SK-N-SH (cell line): Measurements from ENCODE around the gene GOLGB1. TPM values are rescaled to one million over a fixed set of nuclear protein-coding genes. Genes with fewer than 3 reads are reported as not detected.

Experiments used
- CTCF ChIA-PET: fragments of 300-600, 350-600 bp; formaldehyde crosslinking; extraction: SDS; loops from one replicate; lab custom pipeline; 2021; lab: Yijun Ruan, JAX
- POLR2A ChIA-PET: fragments of 350-600 bp; sonication (Branson Sonifier 250); formaldehyde crosslinking; extraction: SDS; loops from one replicate; lab custom pipeline; 2020; ENCODE audit warnings: antibody characterized with exemption, inconsistent platforms; lab: Yijun Ruan, JAX
- DNase-seq: peaks from one replicate; pipeline ENCODE4 v3.0.0; 2012
- H2AFZ ChIP-seq: fragments of 200-600 bp; sonication (generic); 2 replicates; pipeline ENCODE4 v1.8.1; 2016; ENCODE audit warnings: antibody characterized with exemption, mild to moderate bottlenecking, low read depth
- H3F3A ChIP-seq: fragments of 200-600 bp; sonication (generic); replicated peaks from 2 replicates; pipeline ENCODE3; 2016; ENCODE audit warnings: antibody characterized with exemption, mild to moderate bottlenecking; ENCODE audit not compliant: insufficient read depth
- H3K27ac ChIP-seq, 2 experiments: fragments of 200-500 bp in 1 of 2; fragments of 200-600 bp in 1 of 2; sonication (Bioruptor generic) in 1 of 2; sonication (generic), shearing (Covaris generic) in 1 of 2; 2 replicates each; pipeline versions ENCODE4 v1.5.1 to v1.6.1; 2014 to 2016; ENCODE audit warnings: low read depth in 2 of 2, inconsistent platforms in 1 of 2, low read length in 1 of 2, mild to moderate bottlenecking in 1 of 2, mixed read lengths in 1 of 2
- H3K27me3 ChIP-seq: fragments of 200-600 bp; sonication (generic), shearing (Covaris generic); 2 replicates; pipeline ENCODE4 v1.6.1; 2016; ENCODE audit warnings: mixed run types; ENCODE audit not compliant: insufficient read depth
- H3K36me3 ChIP-seq, 2 experiments: fragments of 200-500 bp in 1 of 2; fragments of 200-600 bp in 1 of 2; sonication (Bioruptor generic) in 1 of 2; sonication (generic) in 1 of 2; replicated peaks in 1 of 2; 2 replicates each; pipeline versions ENCODE3 to v1.5.1; 2014 to 2016; ENCODE audit warnings: low read length in 1 of 2, mild to moderate bottlenecking in 1 of 2; ENCODE audit not compliant: insufficient read depth in 2 of 2, control insufficient read depth in 1 of 2
- H3K4me1 ChIP-seq, 2 experiments: fragments of 200-500 bp in 1 of 2; fragments of 200-600 bp in 1 of 2; sonication (Bioruptor generic) in 1 of 2; sonication (generic), shearing (Covaris generic) in 1 of 2; 2 replicates each; pipeline versions ENCODE4 v1.5.1 to v1.6.1; 2014 to 2016; ENCODE audit warnings: low read depth in 1 of 2, low read length in 1 of 2, mixed run types in 1 of 2; ENCODE audit not compliant: insufficient read depth in 2 of 2, control insufficient read depth in 1 of 2
- H3K4me2 ChIP-seq: fragments of 200-600 bp; sonication (generic), shearing (Covaris generic); 2 replicates; pipeline ENCODE4 v1.6.1; 2017; ENCODE audit warnings: mixed run types
- H3K4me3 ChIP-seq, 2 experiments: fragments of 200-500 bp in 1 of 2; fragments of 200-600 bp in 1 of 2; sonication (Bioruptor generic) in 1 of 2; sonication (generic), shearing (Covaris generic) in 1 of 2; 2 replicates each; pipeline versions ENCODE4 v1.5.1 to v1.8.1; 2014 to 2016; ENCODE audit warnings: low read depth in 2 of 2, inconsistent platforms in 1 of 2, low read length in 1 of 2, mild to moderate bottlenecking in 1 of 2, mixed read lengths in 1 of 2, moderate library complexity in 1 of 2
- H3K79me2 ChIP-seq: fragments of 200-600 bp; sonication (generic); 2 replicates; pipeline ENCODE4 v1.8.1; 2017; ENCODE audit warnings: mild to moderate bottlenecking; ENCODE audit not compliant: insufficient read depth
- H3K9ac ChIP-seq: fragments of 200-600 bp; sonication (generic); 2 replicates; pipeline ENCODE4 v1.6.1; 2017; ENCODE audit warnings: mixed run types
- H3K9me2 ChIP-seq: fragments of 200-600 bp; sonication (generic); 2 replicates; pipeline ENCODE4 v1.6.1; 2017; ENCODE audit warnings: mixed run types
- H3K9me3 ChIP-seq: fragments of 200-600 bp; sonication (generic); 2 replicates; pipeline ENCODE4 v1.6.1; 2017; ENCODE audit warnings: mixed run types, mild to moderate bottlenecking, moderate library complexity
- H4K20me1 ChIP-seq: fragments of 200-600 bp; sonication (generic); 2 replicates; pipeline ENCODE4 v1.6.1; 2017; ENCODE audit warnings: mild to moderate bottlenecking, mixed run types; ENCODE audit not compliant: insufficient read depth
- ELF1 ChIP-seq: IDR thresholded peaks from 2 replicates; pipeline ENCODE4 v1.4.0; 2012
- FOXJ3 ChIP-seq: sonication (generic); formaldehyde crosslinking; IDR thresholded peaks from 2 replicates; pipeline ENCODE4 v1.5.1; 2020; ENCODE audit warnings: mild to moderate bottlenecking, missing genetic modification reagents
- GABPA ChIP-seq: IDR thresholded peaks from 2 replicates; pipeline ENCODE4 v1.4.0; 2012; ENCODE audit warnings: low read depth, mild to moderate bottlenecking
- JUND ChIP-seq: IDR thresholded peaks from 2 replicates; pipeline ENCODE4 v1.4.0; 2012
- MXI1 ChIP-seq: IDR thresholded peaks from 2 replicates; pipeline ENCODE4 v1.6.1; 2012; ENCODE audit warnings: mild to moderate bottlenecking, low read depth, low read length, improper control_type of control experiment
- PBX3 ChIP-seq: IDR thresholded peaks from 2 replicates; pipeline ENCODE4; 2012
- RCOR1 ChIP-seq: fragments of 150-350 bp; IDR thresholded peaks from 2 replicates; pipeline ENCODE4 v1.6.1; 2017; ENCODE audit warnings: antibody characterized with exemption, low read length
- RXRA ChIP-seq: IDR thresholded peaks from 2 replicates; pipeline ENCODE4 v1.4.0; 2012; ENCODE audit warnings: low read depth, mild to moderate bottlenecking, borderline replicate concordance
- SMC3 ChIP-seq: IDR thresholded peaks from 2 replicates; pipeline ENCODE4 v1.6.1; 2012; ENCODE audit warnings: low read depth, low read length, improper control_type of control experiment
- TCF12 ChIP-seq: IDR thresholded peaks from 2 replicates; pipeline ENCODE4 v1.4.0; 2012
- USF2 ChIP-seq: fragments of 150-350 bp; IDR thresholded peaks from 2 replicates; pipeline ENCODE4 v1.6.1; 2017; ENCODE audit warnings: antibody characterized with exemption, low read length, low read depth, borderline replicate concordance
- ZBTB33 ChIP-seq: IDR thresholded peaks from 2 replicates; pipeline ENCODE4 v1.4.0; 2012; ENCODE audit warnings: low read depth, borderline replicate concordance
- WGBS: methylation state at CpG from one replicate; pipeline ENCODE4 v1.1.6; 2017; ENCODE audit warnings: low lambda C conversion rate; 5-methylcytosine and 5-hydroxymethylcytosine counted together
- polyA plus RNA-seq, 3 experiments: library from polyadenylated mRNA; depleted of rRNA; stranded (reverse); fragments of >200 nt; gene quantifications; 2 replicates each; pipeline ENCODE4 v1.2.3, GENCODE V29; 2012

GOLGB1 gene
- polyA plus RNA-seq, 1 of the 3 experiments (the other 2 are of a cell fraction), result 10.3 TPM

GRCh38 chr3:121757812-121758545 is 8.4 kb upstream of the GOLGB1 start:
- TF ChIP-seq FOXJ3 (CRISPR knock-in tag) (no peak), PBX3 (no peak), GABPA (no peak), ELF1 (no peak), MXI1 (no peak), RCOR1 (no peak), SMC3 (no peak), ZBTB33 (no peak), RXRA (no peak), JUND (no peak), USF2 (no peak), TCF12 (no peak)
- Histone ChIP-seq H3K4me2 (no peak overlapping the region), H3K9me3 (no peaks in the 10 kb centered on the region), H3K9me2 (no peaks in the 10 kb centered on the region), H3K27me3 (no peaks in the 10 kb centered on the region), H3K4me3 (no peak overlapping the region), H3F3A (no peaks in the 10 kb centered on the region), H3K36me3 (no peaks in the 10 kb centered on the region), H3K79me2 (no peaks in the 10 kb centered on the region), H3K9ac (no peak overlapping the region), H2AFZ (no peak overlapping the region), H3K4me1 (no peaks in the 10 kb centered on the region; a peak in 1 of 4 replicates), H4K20me1 (no peaks in the 10 kb centered on the region), H3K27ac (no peak overlapping the region)
- 67% methylated on average over 9 of the region's 15 CpGs for WGBS
- DNase-seq, result no peak
- POLR2A ChIA-PET, result no interaction called here
- CTCF ChIA-PET, result no interaction called here

GRCh38 chr3:121757087-121757811 is 7.7 kb upstream of the GOLGB1 start:
- 75% methylated on average over 4 of the region's 4 CpGs for WGBS
- Histone ChIP-seq H3K9ac (no peak overlapping the region), H4K20me1 (no peaks in the 10 kb centered on the region), H3K79me2 (no peaks in the 10 kb centered on the region), H3K27me3 (no peaks in the 10 kb centered on the region), H2AFZ (no peak overlapping the region), H3K9me2 (no peaks in the 10 kb centered on the region), H3K4me2 (no peak overlapping the region), H3F3A (no peaks in the 10 kb centered on the region), H3K36me3 (no peaks in the 10 kb centered on the region), H3K4me3 (no peak overlapping the region), H3K4me1 (no peaks in the 10 kb centered on the region; a peak in 1 of 4 replicates), H3K27ac (no peak overlapping the region), H3K9me3 (no peaks in the 10 kb centered on the region)
- ChIA-PET CTCF (no interaction called here), POLR2A (no interaction called here)
- TF ChIP-seq ZBTB33, result no peak
- DNase-seq, result no peak
